Measurements from ENCODE around the gene DOCK3. TPM values are rescaled to one million over a fixed set of nuclear protein-coding genes. Genes with fewer than 3 reads are reported as not detected.
"Not testable (repeated sequence)": the region's sequence is repeated elsewhere in the genome, so short reads cannot be mapped to it uniquely, and the experiment has no call there.

The DOCK3 gene
- total RNA-seq, 1 experiment from 2014 or later, result 5.6 TPM

DNA sequence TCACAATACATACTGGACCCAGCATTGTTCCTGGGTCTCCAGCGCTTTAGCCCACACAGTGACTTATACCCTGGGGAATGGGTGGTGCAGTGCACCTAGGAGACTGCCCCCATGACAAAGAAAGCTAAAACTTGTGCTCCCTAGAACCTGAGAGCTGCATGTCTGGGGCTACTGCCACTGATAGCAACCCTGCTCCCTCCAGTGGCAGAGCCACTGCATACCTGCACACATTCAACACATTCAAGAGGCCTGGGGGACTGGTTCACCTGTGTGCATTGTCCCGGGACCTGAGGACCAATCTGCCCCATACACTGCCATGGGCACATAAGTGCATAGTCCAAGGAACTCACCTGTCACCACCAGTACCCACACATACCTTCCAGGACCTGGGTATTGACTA lies 407.6 kb downstream of the DOCK3 start:
- peaks cover 50% of the 10 kb centered on the region for H3K9me3 Mint-ChIP-seq
- ATAC-seq, result peak; percentile 34; the same call in 1 of the 2 replicates
- TF ChIP-seq NFYB (CRISPR knock-in tag; conservative IDR thresholded peaks at IDR 0.05; ENCODE audit: low read depth) (no peak), ATF6 (CRISPR knock-in tag; IDR thresholded peaks at IDR 0.05) (no peak)
- peaks cover 45% of the 10 kb centered on the region for H3K36me3 Mint-ChIP-seq
- ChIA-PET POLR2A (no interaction called here), CTCF (interaction anchor here (0.6 to 1.2 kb wide), 3 partner anchors 18 to 466 kb away, joined by 3 to 5 read pairs (median 3); no protein-coding TSS in a partner anchor)
- peaks cover 17% of the 10 kb centered on the region for H3K27me3 Mint-ChIP-seq (ENCODE audit: low read depth)
- no peak overlapping the region for H3K27ac Mint-ChIP-seq
- H3K4me1 Mint-ChIP-seq, result no peaks in the 10 kb centered on the region
- H3K4me3 Mint-ChIP-seq, result no peak overlapping the region
- DNase-seq (ENCODE audit: low spot score), result no peak

DNA sequence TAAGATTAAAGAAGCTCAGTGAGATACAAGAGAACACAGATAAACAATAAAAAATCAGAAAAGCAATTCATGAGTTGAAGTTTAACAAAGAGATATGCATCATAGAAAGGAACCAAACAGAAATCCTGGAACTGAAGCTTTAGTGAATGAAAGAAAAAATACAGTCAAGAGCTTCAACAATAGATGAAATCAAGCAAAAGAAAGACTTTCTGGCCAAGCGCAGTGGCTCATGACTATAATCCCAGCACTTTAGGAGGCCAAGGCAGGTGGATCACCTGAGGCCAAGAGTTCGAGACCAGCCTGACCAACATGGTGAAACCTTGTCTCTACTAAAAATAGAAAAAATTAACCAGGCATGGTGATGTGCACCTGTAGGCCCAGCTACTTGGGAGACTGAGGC lies 408.8 kb downstream of the DOCK3 start:
- Mint-ChIP-seq H3K9me3 (peaks cover 56% of the 10 kb centered on the region), H3K27me3 (ENCODE audit: low read depth) (peaks cover 17% of the 10 kb centered on the region), H3K36me3 (peaks cover 46% of the 10 kb centered on the region), H3K27ac (no peak overlapping the region), H3K4me3 (no peak overlapping the region), H3K4me1 (no peaks in the 10 kb centered on the region)
- ChIA-PET CTCF (no interaction called here), POLR2A (no interaction called here)
- DNase-seq (ENCODE audit: low spot score), result no peak
- no peak for ATAC-seq
- TF ChIP-seq, protein P1, sequence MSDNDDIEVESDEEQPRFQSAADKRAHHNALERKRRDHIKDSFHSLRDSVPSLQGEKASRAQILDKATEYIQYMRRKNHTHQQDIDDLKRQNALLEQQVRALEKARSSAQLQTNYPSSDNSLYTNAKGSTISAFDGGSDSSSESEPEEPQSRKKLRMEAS (CRISPR knock-in tag; IDR thresholded peaks at IDR 0.05), result no peak
- no peak for TF ChIP-seq NFE2L1 (CRISPR knock-in tag; IDR thresholded peaks at IDR 0.05)
- no peak for TF ChIP-seq SP1 (CRISPR knock-in tag; conservative IDR thresholded peaks at IDR 0.05)
- TF ChIP-seq, protein P2, sequence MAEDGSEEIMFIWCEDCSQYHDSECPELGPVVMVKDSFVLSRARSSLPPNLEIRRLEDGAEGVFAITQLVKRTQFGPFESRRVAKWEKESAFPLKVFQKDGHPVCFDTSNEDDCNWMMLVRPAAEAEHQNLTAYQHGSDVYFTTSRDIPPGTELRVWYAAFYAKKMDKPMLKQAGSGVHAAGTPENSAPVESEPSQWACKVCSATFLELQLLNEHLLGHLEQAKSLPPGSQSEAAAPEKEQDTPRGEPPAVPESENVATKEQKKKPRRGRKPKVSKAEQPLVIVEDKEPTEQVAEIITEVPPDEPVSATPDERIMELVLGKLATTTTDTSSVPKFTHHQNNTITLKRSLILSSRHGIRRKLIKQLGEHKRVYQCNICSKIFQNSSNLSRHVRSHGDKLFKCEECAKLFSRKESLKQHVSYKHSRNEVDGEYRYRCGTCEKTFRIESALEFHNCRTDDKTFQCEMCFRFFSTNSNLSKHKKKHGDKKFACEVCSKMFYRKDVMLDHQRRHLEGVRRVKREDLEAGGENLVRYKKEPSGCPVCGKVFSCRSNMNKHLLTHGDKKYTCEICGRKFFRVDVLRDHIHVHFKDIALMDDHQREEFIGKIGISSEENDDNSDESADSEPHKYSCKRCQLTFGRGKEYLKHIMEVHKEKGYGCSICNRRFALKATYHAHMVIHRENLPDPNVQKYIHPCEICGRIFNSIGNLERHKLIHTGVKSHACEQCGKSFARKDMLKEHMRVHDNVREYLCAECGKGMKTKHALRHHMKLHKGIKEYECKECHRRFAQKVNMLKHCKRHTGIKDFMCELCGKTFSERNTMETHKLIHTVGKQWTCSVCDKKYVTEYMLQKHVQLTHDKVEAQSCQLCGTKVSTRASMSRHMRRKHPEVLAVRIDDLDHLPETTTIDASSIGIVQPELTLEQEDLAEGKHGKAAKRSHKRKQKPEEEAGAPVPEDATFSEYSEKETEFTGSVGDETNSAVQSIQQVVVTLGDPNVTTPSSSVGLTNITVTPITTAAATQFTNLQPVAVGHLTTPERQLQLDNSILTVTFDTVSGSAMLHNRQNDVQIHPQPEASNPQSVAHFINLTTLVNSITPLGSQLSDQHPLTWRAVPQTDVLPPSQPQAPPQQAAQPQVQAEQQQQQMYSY (CRISPR knock-in tag; IDR thresholded peaks at IDR 0.05), result no peak
- TF ChIP-seq ZNF138 (CRISPR knock-in tag; conservative IDR thresholded peaks at IDR 0.05), result no peak
- TF ChIP-seq USF1 (CRISPR knock-in tag; IDR thresholded peaks at IDR 0.05), result no peak
- no peak for TF ChIP-seq MXD4 (CRISPR knock-in tag; IDR thresholded peaks at IDR 0.05; ENCODE audit: borderline replicate concordance)

- not testable (repeated sequence) for H3K4me3 Mint-ChIP-seq, ATAC-seq
- CTCF ChIA-PET, result interaction anchor here (1.0 to 1.5 kb wide), 3 partner anchors 8 to 120 kb away, joined by 3 to 8 read pairs (median 3); no protein-coding TSS in a partner anchor
Measured at GRCh38 chr3:51092141-51092540, 417.4 kb downstream of the DOCK3 start.

GRCh38 chr3:51094838-51095237 lies 420.1 kb downstream of the DOCK3 start:
- H3K9me3 Mint-ChIP-seq; POLR2A ChIA-PET; H3K36me3 Mint-ChIP-seq; H3K4me3 Mint-ChIP-seq; H3K27ac Mint-ChIP-seq; DNase-seq (ENCODE audit: low spot score); ATAC-seq; CTCF ChIA-PET: not testable (repeated sequence)
- Mint-ChIP-seq H3K27me3 (ENCODE audit: low read depth) (peaks cover 63% of the 10 kb centered on the region), H3K4me1 (peaks cover 12% of the 10 kb centered on the region)

More at GRCh38 chr3:51092141-51092540, 417.4 kb downstream of the DOCK3 start:
- H3K9me3 Mint-ChIP-seq, result peaks cover 12% of the 10 kb centered on the region
- H3K27ac Mint-ChIP-seq; H3K4me1 Mint-ChIP-seq; DNase-seq (ENCODE audit: low spot score); POLR2A ChIA-PET: not testable (repeated sequence)
- H3K27me3 Mint-ChIP-seq (ENCODE audit: low read depth), result peaks cover 51% of the 10 kb centered on the region
- H3K36me3 Mint-ChIP-seq, result peaks cover 12% of the 10 kb centered on the region

Measured in WTC11 (cell line).